ENCODE data around the gene MGAT5B. TPM values are rescaled to one million over a fixed set of nuclear protein-coding genes. Genes with fewer than 3 reads are reported as not detected.

MGAT5B gene
- total RNA-seq, 6 experiments from 2014 or later: 0.16 TPM; not detected in 5

GRCh38 chr17:76923491-76923890 lies 55.3 kb downstream of the MGAT5B start:
- ATAC-seq: no peak
- Histone ChIP-seq H3K4me3 (no peak overlapping the region), H3K27me3 (no peaks in the 10 kb centered on the region), H3K27ac (no peak overlapping the region), H3K4me1 (no peaks in the 10 kb centered on the region), H3K36me3 (no peaks in the 10 kb centered on the region), H3K9me3 (no peaks in the 10 kb centered on the region)
- intact Hi-C loops (cut with DNase I): no loop called here
- no peak for TF ChIP-seq CTCF (IDR thresholded peaks at IDR 0.05)
- TF ChIP-seq POLR2A (IDR thresholded peaks at IDR 0.05): no peak
- 54% methylated on average over 3 of the region's 13 CpGs for WGBS (ENCODE audit: insufficient coverage, low coverage, low lambda C conversion rate, missing lambda C conversion rate)
- DNase-seq: no peak

- Histone ChIP-seq H3K36me3 (no peaks in the 10 kb centered on the region), H3K4me1 (no peaks in the 10 kb centered on the region), H3K27ac (no peak overlapping the region), H3K27me3 (no peaks in the 10 kb centered on the region), H3K9me3 (no peaks in the 10 kb centered on the region), H3K4me3 (no peak overlapping the region)
- no peak for ATAC-seq
- intact Hi-C loops (cut with DNase I): no loop called here
- DNase-seq: peak in 1 of 3 donors; percentile 38
- TF ChIP-seq POLR2A (IDR thresholded peaks at IDR 0.05) (no peak), CTCF (IDR thresholded peaks at IDR 0.05) (no peak)
- 24% methylated on average over 4 of the region's 32 CpGs for WGBS (ENCODE audit: insufficient coverage, low coverage, low lambda C conversion rate, missing lambda C conversion rate)
These were observed 56.4 kb downstream of the MGAT5B start for GRCh38 chr17:76924345-76925342.

GRCh38 chr17:76925441-76925891 lies 57.3 kb downstream of the MGAT5B start:
- no peak for ATAC-seq
- peak in 1 of 3 donors; percentile 44 for DNase-seq
- no peak for TF ChIP-seq CTCF (IDR thresholded peaks at IDR 0.05)
- TF ChIP-seq POLR2A (IDR thresholded peaks at IDR 0.05): no peak
- Histone ChIP-seq H3K4me1 (no peaks in the 10 kb centered on the region), H3K4me3 (no peak overlapping the region), H3K36me3 (no peaks in the 10 kb centered on the region), H3K9me3 (no peaks in the 10 kb centered on the region), H3K27ac (no peak overlapping the region), H3K27me3 (no peaks in the 10 kb centered on the region)
- intact Hi-C loops (cut with DNase I): no loop called here
- WGBS (ENCODE audit: insufficient coverage, low coverage, low lambda C conversion rate, missing lambda C conversion rate): 28% methylated on average over 7 of the region's 8 CpGs

GRCh38 chr17:76926237-76926866 lies 58.1 kb downstream of the MGAT5B start:
- WGBS (ENCODE audit: insufficient coverage, low coverage, low lambda C conversion rate, missing lambda C conversion rate): 81% methylated on average over 8 of the region's 17 CpGs

More at GRCh38 chr17:76926237-76926866, 58.1 kb downstream of the MGAT5B start:
- Histone ChIP-seq H3K9me3 (no peaks in the 10 kb centered on the region), H3K27me3 (no peaks in the 10 kb centered on the region), H3K36me3 (no peaks in the 10 kb centered on the region), H3K4me1 (no peaks in the 10 kb centered on the region), H3K4me3 (no peak overlapping the region), H3K27ac (no peak overlapping the region)
- DNase-seq (no peak), ATAC-seq (no peak)
- intact Hi-C loops (cut with DNase I): no loop called here
- TF ChIP-seq CTCF (IDR thresholded peaks at IDR 0.05): no peak
- no peak for TF ChIP-seq POLR2A (IDR thresholded peaks at IDR 0.05)
